ENCODE data around the gene CCL17.

GRCh38 chr16:57435838-57436237, 31.3 kb downstream of the CCL17 start:
- TF ChIP-seq CTCF (IDR thresholded peaks at IDR 0.05; ENCODE audit: low read depth, low read length, poor library complexity, severe bottlenecking) (no peak), EZH2phosphoT487 (IDR thresholded peaks at IDR 0.05; ENCODE audit: borderline replicate concordance, low read length) (no peak)
